ENCODE results near the gene ZDHHC8. TPM values are rescaled to one million over a fixed set of nuclear protein-coding genes. Genes with fewer than 3 reads are reported as not detected.

Gene ZDHHC8
- total and polyA plus RNA-seq, 12 donors: 5.7 to 109 (median 36.1) TPM

- H3K27me3 ChIP-seq: no peaks in the 10 kb centered on the region
- intact Hi-C loops (cut with DNase I): no loop called here
Observed at GRCh38 chr22:20191000-20191515, 59.5 kb downstream of the ZDHHC8 start.

GRCh38 chr22:20191803-20192202 lies 60.2 kb downstream of the ZDHHC8 start:
- TF ChIP-seq CTCF (IDR thresholded peaks at IDR 0.05) (no peak), POLR2A (IDR thresholded peaks at IDR 0.05) (no peak)
- Histone ChIP-seq H3K4me1 (replicated peaks in 1 of 2) (no peaks in the 10 kb centered on the region), H3K36me3 (replicated peaks in 1 of 2) (no peaks in the 10 kb centered on the region), H3K27me3 (no peaks in the 10 kb centered on the region), H3K27ac (no peak overlapping the region), H3K9me3 (replicated peaks in 1 of 3) (no peaks in the 10 kb centered on the region), H3K4me3 (no peak overlapping the region)
- intact Hi-C loops (cut with DNase I): no loop called here
- DNase-seq: no peak
- 77 to 94% (median 87%) methylated on average over 2 to 8 of the region's 8 CpGs for WGBS, 4 donors

More at GRCh38 chr22:20191000-20191515, 59.5 kb downstream of the ZDHHC8 start:
- no peak overlapping the region for H3K4me3 ChIP-seq
- no peak for TF ChIP-seq POLR2A (IDR thresholded peaks at IDR 0.05)
- TF ChIP-seq CTCF (IDR thresholded peaks at IDR 0.05): no peak
- 65 to 86% (median 71%) methylated on average over 2 to 10 of the region's 10 CpGs for WGBS, 4 donors
- H3K36me3 ChIP-seq (replicated peaks in 1 of 2): no peaks in the 10 kb centered on the region
- H3K27ac ChIP-seq: no peak overlapping the region
- no peaks in the 10 kb centered on the region for H3K9me3 ChIP-seq (replicated peaks in 1 of 3)
- H3K4me1 ChIP-seq (replicated peaks in 1 of 2): no peaks in the 10 kb centered on the region
- DNase-seq: no peak

- no peak for DNase-seq
- intact Hi-C loops (cut with DNase I): no loop called here
- no peak for TF ChIP-seq POLR2A (IDR thresholded peaks at IDR 0.05)
- no peak for TF ChIP-seq CTCF (IDR thresholded peaks at IDR 0.05)
- no peak overlapping the region for H3K4me3 ChIP-seq
- H3K36me3 ChIP-seq (replicated peaks in 1 of 2): no peaks in the 10 kb centered on the region
- H3K4me1 ChIP-seq (replicated peaks in 1 of 2): no peaks in the 10 kb centered on the region
- WGBS, 4 donors: 76 to 95% (median 87%) methylated on average over 7 to 10 of the region's 10 CpGs
- H3K27me3 ChIP-seq: no peaks in the 10 kb centered on the region
- H3K9me3 ChIP-seq (replicated peaks in 1 of 3): no peaks in the 10 kb centered on the region
- H3K27ac ChIP-seq: no peak overlapping the region
Observed at GRCh38 chr22:20192293-20192971, 60.8 kb downstream of the ZDHHC8 start.

- no peak for DNase-seq
- no peaks in the 10 kb centered on the region for H3K4me1 ChIP-seq (replicated peaks in 1 of 2)
- no peaks in the 10 kb centered on the region for H3K36me3 ChIP-seq (replicated peaks in 1 of 2)
- no peaks in the 10 kb centered on the region for H3K9me3 ChIP-seq (replicated peaks in 1 of 3)
- H3K27ac ChIP-seq: no peak overlapping the region
- 80 to 87% (median 86%) methylated on average over 14 to 20 of the region's 20 CpGs for WGBS, 4 donors
- no peaks in the 10 kb centered on the region for H3K27me3 ChIP-seq
- no peak overlapping the region for H3K4me3 ChIP-seq
- no peak for TF ChIP-seq CTCF (IDR thresholded peaks at IDR 0.05)
- TF ChIP-seq POLR2A (IDR thresholded peaks at IDR 0.05): no peak
- intact Hi-C loops (cut with DNase I): no loop called here
Observed at GRCh38 chr22:20192972-20193760, 61.6 kb downstream of the ZDHHC8 start.
